Natural killer cell (primary cell): Measurements from ENCODE around the gene GALT. TPM values are rescaled to one million over a fixed set of nuclear protein-coding genes. Genes with fewer than 3 reads are reported as not detected.

Source experiments
- ATAC-seq, 3 donors: fragments of 150-1000 bp in 2 of 3; fragments of 200-7000 bp in 1 of 3; cut with Tn5 transposase; 1 replicate in 1 of 3; 2 replicates in 2 of 3; pipeline ENCODE4 v1.10.0; 2021; ENCODE audit warnings: mild to moderate bottlenecking in 2 of 3, moderate library complexity in 2 of 3
- DNase-seq, 2 donors: peaks; one replicate each; pipeline versions ENCODE4 v3.0.0 to v3.0.0-alpha.2; 2013 to 2021; ENCODE audit warnings: mixed read lengths in 1 of 2
- H3K27ac ChIP-seq: one replicate; pipeline ENCODE4 v1.5.1; 2013; ENCODE audit warnings: mild to moderate bottlenecking, low read length
- H3K27me3 ChIP-seq: one replicate; pipeline ENCODE4 v1.6.1; 2013; ENCODE audit warnings: low read length; ENCODE audit not compliant: control insufficient read depth, insufficient read depth
- H3K36me3 ChIP-seq: one replicate; pipeline ENCODE4 v1.6.1; 2013; ENCODE audit warnings: low read length; ENCODE audit not compliant: control insufficient read depth, insufficient read depth
- H3K4me1 ChIP-seq: one replicate; pipeline ENCODE4 v1.6.1; 2013; ENCODE audit warnings: low read length; ENCODE audit not compliant: control insufficient read depth, insufficient read depth
- H3K4me3 ChIP-seq: one replicate; pipeline ENCODE4 v1.5.1; 2013; ENCODE audit warnings: low read length
- H3K9me3 ChIP-seq: one replicate; pipeline ENCODE4 v1.6.1; 2013; ENCODE audit warnings: low read length; ENCODE audit not compliant: control insufficient read depth, insufficient read depth
- H3K27ac Mint-ChIP-seq, 2 donors: one replicate each; pipeline ENCODE4 v1.8.0; 2022; ENCODE audit warnings: mild to moderate bottlenecking in 2 of 2, mixed read lengths in 2 of 2, moderate library complexity in 1 of 2
- H3K27me3 Mint-ChIP-seq, 2 donors: one replicate each; pipeline ENCODE4 v1.8.0; 2022; ENCODE audit warnings: low read depth in 2 of 2, mixed read lengths in 2 of 2
- H3K36me3 Mint-ChIP-seq: one replicate; pipeline ENCODE4 v1.8.0; 2022; ENCODE audit warnings: mixed read lengths
- H3K4me1 Mint-ChIP-seq, 2 donors: one replicate each; pipeline ENCODE4 v1.8.0; 2022; ENCODE audit warnings: mixed read lengths in 2 of 2
- H3K4me3 Mint-ChIP-seq: one replicate; pipeline ENCODE4 v1.8.0; 2022; ENCODE audit warnings: mild to moderate bottlenecking, moderate library complexity, mixed read lengths
- H3K9me3 Mint-ChIP-seq, 2 donors: one replicate each; pipeline ENCODE4 v1.8.0; 2022; ENCODE audit warnings: mixed read lengths in 2 of 2
- CTCF ChIP-seq: fragments of 200-600 bp; IDR thresholded peaks from one replicate; pipeline ENCODE4 v1.8.0; 2022; ENCODE audit warnings: antibody characterized with exemption
- WGBS: methylation state at CpG from one replicate; pipeline ENCODE4 v1.1.7; 2013; ENCODE audit warnings: missing lambda C conversion rate; ENCODE audit not compliant: insufficient coverage; 5-methylcytosine and 5-hydroxymethylcytosine counted together
- intact Hi-C: fragments of 100-400 bp; cut with micrococcal nuclease; formaldehyde crosslinking; loops from one replicate; pipeline ENCODE4 v1.14.2; 2022
- total RNA-seq, 4 donors: library from RNA; stranded (reverse); fragments of 120-200 nt in 1 of 4; gene quantifications; one replicate each; pipeline versions ENCODE4 v1.2.3 to v1.2.4, GENCODE V29; 2013 to 2022

Gene GALT
- total RNA-seq, 3 donors from 2014 or later (not counting 1 experiment from before 2014, with no cell fraction given) = 81.9 to 118 (median 89.3) TPM

GRCh38 chr9:34635556-34635955, 10.9 kb upstream of the GALT start:
- 94% methylated on average over 14 of the region's 14 CpGs for WGBS
- Histone ChIP-seq H3K36me3 (peaks cover 5% of the 10 kb centered on the region), H3K9me3 (no peaks in the 10 kb centered on the region), H3K4me3 (no peak overlapping the region), H3K27me3 (no peaks in the 10 kb centered on the region), H3K27ac (no peak overlapping the region), H3K4me1 (peaks cover 30% of the 10 kb centered on the region)
- Mint-ChIP-seq H3K4me1 (peaks cover 17 to 38% of the 10 kb centered on the region in 2 donors), H3K27me3 (peaks cover 3 to 4% of the 10 kb centered on the region in 2 donors), H3K4me3 (no peak overlapping the region), H3K9me3 (no peaks in the 10 kb centered on the region), H3K36me3 (no peaks in the 10 kb centered on the region), H3K27ac (no peak overlapping the region)
- TF ChIP-seq CTCF = no peak
- intact Hi-C loops = loop anchor here (5.0 kb wide), 1 partner anchor 33 kb away; no protein-coding TSS in a partner anchor
- ATAC-seq (no peak), DNase-seq (no peak)

- 11% methylated on average over 23 of the region's 23 CpGs for WGBS
- H3K4me1 Mint-ChIP-seq = peaks cover 17 to 38% of the 10 kb centered on the region in 2 donors
- DNase-seq (no peak), ATAC-seq (no peak)
- peaks cover 5% of the 10 kb centered on the region for H3K36me3 ChIP-seq
- H3K36me3 Mint-ChIP-seq = no peaks in the 10 kb centered on the region
- peak overlapping the region; percentile 80 for H3K4me3 Mint-ChIP-seq
- no peak for TF ChIP-seq CTCF
- H3K4me1 ChIP-seq = peaks cover 30% of the 10 kb centered on the region
- no peaks in the 10 kb centered on the region for H3K27me3 ChIP-seq
- H3K27ac Mint-ChIP-seq = peak overlapping the region; percentile 95 to 98
- H3K27ac ChIP-seq = peak overlapping the region; percentile 70
- intact Hi-C loops = loop anchor here (1.0 to 5.0 kb wide), 3 partner anchors 9 to 35 kb away; partner anchors contain the start of gene GALT
- H3K27me3 Mint-ChIP-seq = no peaks in the 10 kb centered on the region
- H3K4me3 ChIP-seq = peak overlapping the region; percentile 82
- no peaks in the 10 kb centered on the region for H3K9me3 Mint-ChIP-seq
- no peaks in the 10 kb centered on the region for H3K9me3 ChIP-seq
Observed at GRCh38 chr9:34636791-34637355, 9.6 kb upstream of the GALT start.

- H3K9me3 Mint-ChIP-seq = no peaks in the 10 kb centered on the region
- no peaks in the 10 kb centered on the region for H3K27me3 ChIP-seq
- DNase-seq = peak; percentile 95 to 96
- peak within 1 kb of the TSS; percentile 92 for H3K4me3 Mint-ChIP-seq
- no peak for TF ChIP-seq CTCF
- under 1% methylated on average over 73 of the region's 74 CpGs for WGBS
- peak within 1 kb of the TSS; percentile 82 for H3K4me3 ChIP-seq
- H3K4me1 ChIP-seq = peaks cover 30% of the 10 kb centered on the region
- H3K9me3 ChIP-seq = no peaks in the 10 kb centered on the region
- H3K36me3 Mint-ChIP-seq = no peaks in the 10 kb centered on the region
- peaks cover 5% of the 10 kb centered on the region for H3K36me3 ChIP-seq
- H3K4me1 Mint-ChIP-seq = peaks cover 17 to 38% of the 10 kb centered on the region in 2 donors
- ATAC-seq = peak; percentile 94 to 98 (median 95)
- peak within 1 kb of the TSS; percentile 91 for H3K27ac ChIP-seq
- intact Hi-C loops = loop anchor here (1.0 to 5.0 kb wide), 3 partner anchors 9 to 35 kb away; partner anchors contain the start of gene GALT
- H3K27ac Mint-ChIP-seq = peak within 1 kb of the TSS; percentile 95 to 98
- H3K27me3 Mint-ChIP-seq = no peaks in the 10 kb centered on the region
Observed at GRCh38 chr9:34637356-34638137, 8.9 kb upstream of the GALT start, which contains the start of gene SIGMAR1. SIGMAR1 (minus strand) TSS chr9:34637787; CDS start chr9:34637697, 90 bp downstream.
